Activated CD4-positive, alpha-beta T cell treated with anti-CD3 and anti-CD28 coated beads, Interleukin-2, Interleukin-4, amounts not matched to agents 100 ng/mL and 50 ng/mL, durations not matched to agents 16 hours and 8 hours (primary cell): ENCODE data around the gene CLDN18.

ENCODE experiments used
- DNase-seq: peaks from one replicate; pipeline ENCODE4 v3.0.0-alpha.2; 2020; ENCODE audit warnings: low spot score

CLDN18 gene

GRCh38 chr3:138062626-138063025 is 52.7 kb downstream of the CLDN18 start:
- no peak for DNase-seq

GRCh38 chr3:138063416-138063815 is 53.5 kb downstream of the CLDN18 start:
- no peak for DNase-seq

GRCh38 chr3:138065949-138066348 is 56.0 kb downstream of the CLDN18 start:
- DNase-seq: peak; percentile 35

- DNase-seq: peak; percentile 87
Measured at GRCh38 chr3:138066383-138066782, 56.4 kb downstream of the CLDN18 start.

- DNase-seq: no peak
Measured at GRCh38 chr3:138066972-138067371, 57.0 kb downstream of the CLDN18 start.

- DNase-seq: no peak
Measured at GRCh38 chr3:138068046-138068445, 58.1 kb downstream of the CLDN18 start.

- peak; percentile 85 for DNase-seq
Measured at GRCh38 chr3:138068579-138069174, 58.7 kb downstream of the CLDN18 start.

GRCh38 chr3:138070006-138070405 is 60.0 kb downstream of the CLDN18 start:
- no peak for DNase-seq

- DNase-seq: no peak
Measured at GRCh38 chr3:138072796-138073195, 62.8 kb downstream of the CLDN18 start.

- no peak for DNase-seq
Measured at GRCh38 chr3:138078096-138078495, 68.1 kb downstream of the CLDN18 start.

- peak; percentile 23 for DNase-seq
Measured at GRCh38 chr3:138078901-138079344, 69.0 kb downstream of the CLDN18 start.

GRCh38 chr3:138079901-138080300 is 69.9 kb downstream of the CLDN18 start:
- DNase-seq: no peak

GRCh38 chr3:138081371-138082084 is 71.6 kb downstream of the CLDN18 start:
- DNase-seq: no peak

- peak; percentile 34 for DNase-seq
Measured at GRCh38 chr3:138082085-138082991, 72.4 kb downstream of the CLDN18 start.

GRCh38 chr3:138082992-138083386 is 73.0 kb downstream of the CLDN18 start:
- no peak for DNase-seq
